ENCODE results near the gene CEP41.

CEP41 gene

GRCh38 chr7:130366564-130366963, 74.3 kb downstream of the CEP41 start:
- DNase-seq, result no peak

- no peak for DNase-seq
Measured at GRCh38 chr7:130365511-130366441, 75.0 kb downstream of the CEP41 start.

GRCh38 chr7:130365088-130365487, 75.7 kb downstream of the CEP41 start:
- DNase-seq, result no peak

- DNase-seq, result no peak
Measured at GRCh38 chr7:130364451-130364850, 76.4 kb downstream of the CEP41 start.

- DNase-seq, result no peak
Measured at GRCh38 chr7:130363026-130363847, 77.6 kb downstream of the CEP41 start.

GRCh38 chr7:130362251-130362816, 78.5 kb downstream of the CEP41 start:
- no peak for DNase-seq

- no peak for DNase-seq
Measured at GRCh38 chr7:130361681-130362080, 79.1 kb downstream of the CEP41 start.

GRCh38 chr7:130360518-130360917, 80.3 kb downstream of the CEP41 start:
- no peak for DNase-seq

GRCh38 chr7:130359276-130359857, 81.4 kb downstream of the CEP41 start:
- DNase-seq, result no peak

- no peak for DNase-seq
Measured at GRCh38 chr7:130358471-130358870, 82.3 kb downstream of the CEP41 start.

GRCh38 chr7:130356876-130357611, 83.8 kb downstream of the CEP41 start:
- DNase-seq, result no peak

- no peak for DNase-seq
Measured at GRCh38 chr7:130356121-130356875, 84.5 kb downstream of the CEP41 start.

- DNase-seq, result no peak
Measured at GRCh38 chr7:130353196-130353595, 87.6 kb downstream of the CEP41 start.

GRCh38 chr7:130352194-130353074, 88.4 kb downstream of the CEP41 start:
- DNase-seq, result no peak

GRCh38 chr7:130351791-130352090, 89.1 kb downstream of the CEP41 start:
- no peak for DNase-seq

GRCh38 chr7:130350945-130351790, 89.6 kb downstream of the CEP41 start:
- no peak for DNase-seq

GRCh38 chr7:130349911-130350782, 90.7 kb downstream of the CEP41 start:
- no peak for DNase-seq

- DNase-seq, result no peak
Measured at GRCh38 chr7:130346941-130347340, 93.9 kb downstream of the CEP41 start.
